GM12875 (cell line): ENCODE results near the gene CYP26C1.

Source experiments
- H3K4me3 ChIP-seq: one replicate; pipeline ENCODE4 v1.5.1; 2011; ENCODE audit warnings: low read depth, low read length, control low read depth
- TF ChIP-seq, protein P1 (sequence below): IDR thresholded peaks from 2 replicates; pipeline ENCODE4 v1.5.1; 2011; ENCODE audit warnings: low read depth, mild to moderate bottlenecking, control low read depth, inconsistent platforms, low read length, moderate library complexity, borderline replicate concordance; ENCODE audit not compliant: insufficient read depth

CYP26C1 gene

DNA sequence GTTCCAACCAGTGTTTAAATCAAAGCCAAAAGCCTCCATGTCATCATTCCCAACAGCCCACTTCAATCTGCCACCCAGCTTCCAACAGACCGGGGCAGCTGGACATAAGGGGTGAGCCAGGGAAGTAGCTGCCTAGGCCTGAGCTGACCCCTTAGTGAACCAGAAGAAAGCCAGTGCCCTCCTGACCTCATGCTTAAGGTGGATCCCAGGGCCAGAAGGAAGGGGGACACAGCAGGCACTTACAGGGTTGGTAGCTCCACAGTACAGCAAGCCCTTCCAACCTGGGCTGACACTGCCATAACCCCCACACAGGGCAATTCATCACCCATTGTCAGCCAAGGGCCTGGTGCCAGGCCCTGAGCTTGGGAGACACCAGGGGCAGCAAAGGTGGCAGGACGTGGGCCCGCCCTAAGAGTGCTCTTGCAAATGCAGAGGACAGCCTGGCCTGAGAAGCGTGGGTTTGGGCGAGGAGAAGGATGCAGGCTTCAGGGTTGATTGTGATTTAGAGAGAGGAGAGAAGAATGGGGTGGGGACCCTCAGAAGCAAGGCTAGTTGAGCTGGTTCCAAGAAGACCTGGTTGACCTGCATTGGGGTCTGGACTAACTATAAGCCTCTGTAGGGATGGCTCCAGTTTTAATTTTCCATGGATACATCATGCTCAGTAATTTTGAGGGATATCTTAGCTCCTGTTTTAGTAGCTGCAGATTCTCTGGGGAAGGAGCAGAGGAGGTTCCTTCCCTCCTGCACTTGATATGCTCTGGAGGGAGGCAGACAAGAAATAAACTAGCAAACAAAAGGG lies 10.0 kb downstream of the CYP26C1 start:
- H3K4me3 ChIP-seq = no peak overlapping the region
- TF ChIP-seq, protein P1, sequence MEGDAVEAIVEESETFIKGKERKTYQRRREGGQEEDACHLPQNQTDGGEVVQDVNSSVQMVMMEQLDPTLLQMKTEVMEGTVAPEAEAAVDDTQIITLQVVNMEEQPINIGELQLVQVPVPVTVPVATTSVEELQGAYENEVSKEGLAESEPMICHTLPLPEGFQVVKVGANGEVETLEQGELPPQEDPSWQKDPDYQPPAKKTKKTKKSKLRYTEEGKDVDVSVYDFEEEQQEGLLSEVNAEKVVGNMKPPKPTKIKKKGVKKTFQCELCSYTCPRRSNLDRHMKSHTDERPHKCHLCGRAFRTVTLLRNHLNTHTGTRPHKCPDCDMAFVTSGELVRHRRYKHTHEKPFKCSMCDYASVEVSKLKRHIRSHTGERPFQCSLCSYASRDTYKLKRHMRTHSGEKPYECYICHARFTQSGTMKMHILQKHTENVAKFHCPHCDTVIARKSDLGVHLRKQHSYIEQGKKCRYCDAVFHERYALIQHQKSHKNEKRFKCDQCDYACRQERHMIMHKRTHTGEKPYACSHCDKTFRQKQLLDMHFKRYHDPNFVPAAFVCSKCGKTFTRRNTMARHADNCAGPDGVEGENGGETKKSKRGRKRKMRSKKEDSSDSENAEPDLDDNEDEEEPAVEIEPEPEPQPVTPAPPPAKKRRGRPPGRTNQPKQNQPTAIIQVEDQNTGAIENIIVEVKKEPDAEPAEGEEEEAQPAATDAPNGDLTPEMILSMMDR = no peak

DNA sequence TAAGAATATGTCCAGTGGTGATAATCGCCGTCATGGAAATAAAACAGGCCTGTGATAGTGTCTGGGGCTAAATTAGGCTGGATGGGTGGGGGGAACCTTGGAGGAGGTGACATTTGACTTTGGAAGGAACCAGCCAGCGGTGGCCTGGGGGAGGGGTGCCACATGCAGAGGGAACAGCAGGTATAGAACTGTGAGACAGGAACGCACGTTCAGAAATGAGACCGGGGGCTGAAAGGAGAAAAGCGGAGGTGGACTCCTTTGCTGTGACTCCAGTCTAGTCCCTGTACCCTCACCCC lies 10.5 kb downstream of the CYP26C1 start:
- H3K4me3 ChIP-seq = no peak overlapping the region
- TF ChIP-seq, protein P1 = no peak

DNA sequence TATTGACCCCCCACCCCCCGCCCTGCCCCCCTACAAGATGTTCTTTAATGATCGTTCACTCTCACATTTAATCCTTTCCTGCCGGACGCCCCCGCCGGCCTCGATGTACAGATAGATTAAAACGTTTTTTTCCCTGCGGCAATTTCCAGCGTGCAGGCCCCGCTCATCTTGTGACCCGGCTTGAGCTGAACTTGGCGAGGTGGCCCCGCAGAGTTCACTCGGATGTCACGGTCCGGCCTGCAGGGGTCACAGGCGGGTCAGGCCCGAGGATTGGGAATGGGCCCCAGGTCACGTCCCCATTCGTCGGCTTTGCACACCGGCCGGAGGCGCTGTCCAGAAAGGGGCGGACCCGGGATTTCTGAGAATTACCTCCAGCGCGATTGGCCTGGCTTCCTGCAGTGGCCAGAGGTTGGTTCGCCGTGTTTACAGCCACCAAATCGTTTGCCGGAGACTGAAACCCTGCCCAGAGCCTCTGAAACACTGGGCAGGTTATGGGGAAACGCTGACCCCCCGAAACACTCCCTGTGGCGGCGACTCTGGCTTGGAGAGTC lies 11.2 kb downstream of the CYP26C1 start:
- TF ChIP-seq, protein P1 = no peak
- H3K4me3 ChIP-seq = no peak overlapping the region

DNA sequence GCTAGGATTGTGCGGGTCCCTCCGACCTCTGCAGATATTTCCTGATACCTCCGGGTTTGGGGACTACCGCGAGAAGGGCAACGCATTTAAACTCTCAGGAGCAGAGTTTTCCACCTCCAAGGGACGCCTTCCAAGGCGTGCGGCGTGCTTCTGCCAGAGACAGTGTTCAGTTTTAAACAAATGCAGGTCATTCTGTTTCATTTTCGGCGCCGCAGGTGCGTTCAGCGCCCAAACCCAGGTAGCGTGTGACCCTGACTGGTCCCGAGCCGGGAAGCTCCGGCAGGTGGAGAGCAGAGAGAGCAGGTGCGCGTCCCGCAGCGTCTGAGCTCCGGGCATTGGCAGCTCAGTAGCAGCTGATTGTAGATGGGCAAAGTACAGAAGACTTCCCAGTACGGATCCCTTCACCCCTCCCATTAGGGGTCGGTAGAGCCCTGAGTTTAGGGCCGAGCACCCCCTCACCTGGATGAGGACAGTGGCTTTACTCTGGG lies 11.7 kb downstream of the CYP26C1 start:
- TF ChIP-seq, protein P1 = no peak
- no peak overlapping the region for H3K4me3 ChIP-seq

DNA sequence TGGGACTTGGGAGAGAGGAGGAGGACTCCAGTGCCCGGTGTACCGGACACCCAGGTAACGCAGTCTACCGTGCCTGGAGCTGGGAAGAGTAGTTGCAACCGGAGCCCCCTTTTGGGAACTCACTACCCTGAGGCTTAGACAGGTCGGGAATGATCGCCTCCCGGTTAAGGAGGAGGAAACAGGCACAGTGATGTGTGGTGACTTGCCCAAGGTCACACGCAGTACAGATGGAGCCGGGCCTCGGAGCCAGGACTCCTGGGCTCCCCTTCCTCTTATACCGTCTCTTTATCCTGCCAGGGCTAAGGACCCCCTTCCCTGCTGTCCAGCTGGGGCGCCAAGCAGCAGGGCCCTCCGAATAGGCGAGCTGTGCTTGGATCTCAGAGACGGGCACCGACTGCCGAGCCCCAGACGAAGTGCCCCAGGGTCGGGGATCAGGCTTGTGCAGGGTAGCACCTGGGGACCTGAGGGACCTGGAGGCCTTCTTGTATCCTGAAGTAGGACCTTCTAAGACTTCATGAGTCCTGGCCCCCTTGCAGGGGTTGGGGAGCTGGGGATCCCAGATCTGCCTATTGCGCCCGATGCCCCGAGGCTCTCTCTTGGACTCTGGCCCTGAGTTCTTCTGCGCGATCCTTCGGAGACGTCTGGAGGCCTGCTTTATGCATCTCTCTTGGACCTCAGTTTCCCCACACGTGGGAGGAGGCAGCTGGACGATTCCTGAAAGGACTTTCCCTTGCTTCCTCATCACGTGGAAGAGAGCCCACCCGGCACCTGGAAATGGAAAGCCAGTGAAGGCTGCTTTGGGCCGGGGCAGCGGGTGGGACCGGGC lies 12.3 kb downstream of the CYP26C1 start:
- TF ChIP-seq, protein P1 = no peak
- no peak overlapping the region for H3K4me3 ChIP-seq

DNA sequence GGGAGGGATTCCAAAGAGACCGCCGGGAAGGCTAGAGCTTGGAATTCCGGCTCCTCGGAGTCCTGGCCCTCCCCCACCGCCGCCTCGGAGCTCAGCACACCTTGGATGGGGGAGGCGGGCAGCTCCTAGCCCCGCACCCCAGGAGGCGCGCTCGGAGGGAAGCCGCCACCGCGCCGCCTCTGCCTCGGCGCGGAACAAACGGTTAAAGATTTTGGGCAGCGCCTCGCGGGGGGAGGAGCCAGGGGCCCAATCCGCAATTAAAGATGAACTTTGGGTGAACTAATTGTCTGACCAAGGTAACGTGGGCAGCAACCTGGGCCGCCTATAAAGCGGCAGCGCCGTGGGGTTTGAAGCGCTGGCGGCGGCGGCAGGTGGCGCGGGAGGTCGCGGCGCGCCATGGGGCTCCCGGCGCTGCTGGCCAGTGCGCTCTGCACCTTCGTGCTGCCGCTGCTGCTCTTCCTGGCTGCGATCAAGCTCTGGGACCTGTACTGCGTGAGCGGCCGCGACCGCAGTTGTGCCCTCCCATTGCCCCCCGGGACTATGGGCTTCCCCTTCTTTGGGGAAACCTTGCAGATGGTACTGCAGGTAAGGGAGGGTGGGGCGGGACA lies 13.0 kb downstream of the CYP26C1 start, which contains the start of gene CYP26A1:
TSS of gene CYP26A1 (plus strand) at position 355 of the 608 bp plus-strand sequence. CDS start at position 397, 42 bp downstream.
- peak within 1 kb of the TSS; percentile 23 for H3K4me3 ChIP-seq
- TF ChIP-seq, protein P1 = no peak
